CD14-positive monocyte (primary cell): ENCODE data around the gene LRRC43. TPM values are rescaled to one million over a fixed set of nuclear protein-coding genes. Genes with fewer than 3 reads are reported as not detected.
A peak's percentile ranks its signal among the peaks of the same experiment; 100 is the strongest.

Source experiments
- DNase-seq, 3 donors: peaks; one replicate each; pipeline ENCODE4 v3.0.0-alpha.2; 2011 to 2022
- H2AFZ ChIP-seq: 2 replicates; pipeline ENCODE4 v1.6.0; 2012; ENCODE audit warnings: mild to moderate bottlenecking, low read depth, low read length, inconsistent platforms; ENCODE audit not compliant: insufficient read depth, poor library complexity, severe bottlenecking
- H3K27ac ChIP-seq, 2 donors: 1 replicate in 1 of 2; 2 replicates in 1 of 2; pipeline ENCODE4 v1.5.1; 2012 to 2013; ENCODE audit warnings: low read length in 2 of 2, control low read depth in 1 of 2, inconsistent platforms in 1 of 2, low read depth in 1 of 2, mild to moderate bottlenecking in 1 of 2
- H3K27me3 ChIP-seq, 2 donors: one replicate each; pipeline versions ENCODE4 v1.6.0 to v1.6.1; 2011 to 2013; ENCODE audit warnings: low read length in 2 of 2; ENCODE audit not compliant: control insufficient read depth in 2 of 2, insufficient read depth in 2 of 2
- H3K36me3 ChIP-seq, 2 donors: replicated peaks in 1 of 2; 1 replicate in 1 of 2; 2 replicates in 1 of 2; pipeline versions ENCODE4 v1.5.1 to v1.6.1; 2012 to 2013; ENCODE audit warnings: low read length in 2 of 2, control low read depth in 1 of 2, inconsistent platforms in 1 of 2, mild to moderate bottlenecking in 1 of 2; ENCODE audit not compliant: insufficient read depth in 2 of 2, control insufficient read depth in 1 of 2
- H3K4me1 ChIP-seq, 2 donors: 1 replicate in 1 of 2; 2 replicates in 1 of 2; pipeline versions ENCODE4 v1.5.1 to v1.6.1; 2012 to 2013; ENCODE audit warnings: low read length in 2 of 2, control low read depth in 1 of 2, inconsistent platforms in 1 of 2, mild to moderate bottlenecking in 1 of 2, moderate library complexity in 1 of 2; ENCODE audit not compliant: insufficient read depth in 2 of 2, control insufficient read depth in 1 of 2
- H3K4me2 ChIP-seq: replicated peaks from 2 replicates; pipeline ENCODE3; 2012; ENCODE audit warnings: low read length, moderate library complexity, mild to moderate bottlenecking; ENCODE audit not compliant: poor library complexity, severe bottlenecking; ENCODE audit errors: extremely low read depth
- H3K4me3 ChIP-seq, 3 experiments: fragments of 200-600 bp in 1 of 3; sonication (generic) in 1 of 3; replicated peaks in 1 of 3; 1 replicate in 2 of 3; 2 replicates in 1 of 3; pipeline ENCODE4 v1.5.1; 2011 to 2013; ENCODE audit warnings: low read length in 3 of 3, mild to moderate bottlenecking in 3 of 3, control low read depth in 2 of 3, low read depth in 2 of 3, inconsistent platforms in 1 of 3, moderate library complexity in 1 of 3
- H3K79me2 ChIP-seq: 2 replicates; pipeline ENCODE4 v1.6.0; 2012; ENCODE audit warnings: mild to moderate bottlenecking, control low read depth, inconsistent platforms, low read length, moderate library complexity; ENCODE audit not compliant: insufficient read depth
- H3K9ac ChIP-seq: 2 replicates; pipeline ENCODE4 v1.6.0; 2017; ENCODE audit warnings: low read length, mild to moderate bottlenecking; ENCODE audit not compliant: insufficient read depth, poor library complexity, severe bottlenecking
- H3K9me3 ChIP-seq, 2 donors: replicated peaks in 1 of 2; 1 replicate in 1 of 2; 2 replicates in 1 of 2; pipeline versions ENCODE4 v1.5.1 to v1.6.1; 2012 to 2013; ENCODE audit warnings: low read length in 2 of 2, control low read depth in 1 of 2; ENCODE audit not compliant: control insufficient read depth in 1 of 2, insufficient read depth in 1 of 2
- H4K20me1 ChIP-seq: 2 replicates; pipeline ENCODE4 v1.6.0; 2012; ENCODE audit warnings: mild to moderate bottlenecking, low read length, control low read depth, moderate library complexity; ENCODE audit not compliant: insufficient read depth
- H3K27ac Mint-ChIP-seq, 7 donors: one replicate each; pipeline ENCODE4 v1.8.0; 2020; ENCODE audit warnings: mild to moderate bottlenecking in 7 of 7, mixed read lengths in 7 of 7, moderate library complexity in 6 of 7, inconsistent platforms in 2 of 7
- H3K27me3 Mint-ChIP-seq, 3 donors: one replicate each; pipeline ENCODE4 v1.8.0; 2021 to 2022; ENCODE audit warnings: low read depth in 3 of 3, mild to moderate bottlenecking in 3 of 3, mixed read lengths in 3 of 3, moderate library complexity in 3 of 3, inconsistent platforms in 1 of 3
- H3K36me3 Mint-ChIP-seq, 2 donors: one replicate each; pipeline ENCODE4 v1.8.0; 2020; ENCODE audit warnings: mixed read lengths in 2 of 2, inconsistent platforms in 1 of 2, mild to moderate bottlenecking in 1 of 2
- H3K4me1 Mint-ChIP-seq: one replicate; pipeline ENCODE4 v1.8.0; 2020; ENCODE audit warnings: mild to moderate bottlenecking, mixed read lengths
- H3K4me3 Mint-ChIP-seq, 2 donors: one replicate each; pipeline ENCODE4 v1.8.0; 2020; ENCODE audit warnings: mild to moderate bottlenecking in 2 of 2, mixed read lengths in 2 of 2, moderate library complexity in 1 of 2
- H3K9me3 Mint-ChIP-seq, 7 donors: one replicate each; pipeline ENCODE4 v1.8.0; 2020 to 2022; ENCODE audit warnings: mixed read lengths in 7 of 7, mild to moderate bottlenecking in 6 of 7, moderate library complexity in 6 of 7, inconsistent platforms in 2 of 7
- WGBS: methylation state at CpG from one replicate; pipeline ENCODE4 v1.1.5; 2013; ENCODE audit warnings: missing lambda C conversion rate; ENCODE audit not compliant: insufficient coverage; 5-methylcytosine and 5-hydroxymethylcytosine counted together
- intact Hi-C, 2 donors: fragments of 100-400 bp; cut with micrococcal nuclease; formaldehyde crosslinking; loops; one replicate each; pipeline versions ENCODE4 v1.15.0 to v1.15.1; 2023
- polyA plus RNA-seq, 3 donors: library from polyadenylated mRNA; depleted of rRNA in 1 of 3; unstranded in 2 of 3; stranded (reverse) in 1 of 3; fragments of 300-500 nt in 2 of 3; fragments of >200 nt in 1 of 3; fragmentation: Illumina TruSeq in 2 of 3; gene quantifications; 1 replicate in 2 of 3; 2 replicates in 1 of 3; pipeline ENCODE4 v1.2.3, GENCODE V29; 2012 to 2021
- TF ChIP-seq, protein P1 (sequence below): fragments of 200-600 bp; IDR thresholded peaks from one replicate; pipeline ENCODE4 v1.8.0; 2022; ENCODE audit warnings: antibody characterized with exemption, mild to moderate bottlenecking

Gene LRRC43
- polyA plus RNA-seq, 3 donors, result 0.19 TPM; not detected in 2

- DNase-seq, result no peak
- Mint-ChIP-seq H3K27ac (peak overlapping the region in 1 of 7 donors; percentile 40), H3K4me3 (peak overlapping the region in 1 of 2 donors; percentile 26), H3K36me3 (peaks cover 0 to 3% of the 10 kb centered on the region in 2 donors), H3K27me3 (peaks cover 18 to 32% (median 28%) of the 10 kb centered on the region in 3 donors), H3K9me3 (peaks cover 0 to 3% (median 0%) of the 10 kb centered on the region in 7 donors), H3K4me1 (peaks cover 24% of the 10 kb centered on the region)
- intact Hi-C loops, result no loop called here
- TF ChIP-seq, protein P1, sequence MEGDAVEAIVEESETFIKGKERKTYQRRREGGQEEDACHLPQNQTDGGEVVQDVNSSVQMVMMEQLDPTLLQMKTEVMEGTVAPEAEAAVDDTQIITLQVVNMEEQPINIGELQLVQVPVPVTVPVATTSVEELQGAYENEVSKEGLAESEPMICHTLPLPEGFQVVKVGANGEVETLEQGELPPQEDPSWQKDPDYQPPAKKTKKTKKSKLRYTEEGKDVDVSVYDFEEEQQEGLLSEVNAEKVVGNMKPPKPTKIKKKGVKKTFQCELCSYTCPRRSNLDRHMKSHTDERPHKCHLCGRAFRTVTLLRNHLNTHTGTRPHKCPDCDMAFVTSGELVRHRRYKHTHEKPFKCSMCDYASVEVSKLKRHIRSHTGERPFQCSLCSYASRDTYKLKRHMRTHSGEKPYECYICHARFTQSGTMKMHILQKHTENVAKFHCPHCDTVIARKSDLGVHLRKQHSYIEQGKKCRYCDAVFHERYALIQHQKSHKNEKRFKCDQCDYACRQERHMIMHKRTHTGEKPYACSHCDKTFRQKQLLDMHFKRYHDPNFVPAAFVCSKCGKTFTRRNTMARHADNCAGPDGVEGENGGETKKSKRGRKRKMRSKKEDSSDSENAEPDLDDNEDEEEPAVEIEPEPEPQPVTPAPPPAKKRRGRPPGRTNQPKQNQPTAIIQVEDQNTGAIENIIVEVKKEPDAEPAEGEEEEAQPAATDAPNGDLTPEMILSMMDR, result no peak
- H3K36me3 ChIP-seq, result no peaks in the 10 kb centered on the region
- peak overlapping the region; percentile 84 for H2AFZ ChIP-seq
- H3K9ac ChIP-seq, result no peak overlapping the region
- no peaks in the 10 kb centered on the region for H3K9me3 ChIP-seq
- no peaks in the 10 kb centered on the region for H3K79me2 ChIP-seq
- H3K4me2 ChIP-seq, result no peak overlapping the region
- no peak overlapping the region for H3K27ac ChIP-seq
- peaks cover 0 to 9% of the 10 kb centered on the region in 2 donors for H3K27me3 ChIP-seq
- 90% methylated on average over 2 of the region's 7 CpGs for WGBS
- no peaks in the 10 kb centered on the region for H4K20me1 ChIP-seq
- H3K4me3 ChIP-seq, result no peak overlapping the region
- H3K4me1 ChIP-seq, result peaks cover 18 to 19% of the 10 kb centered on the region in 2 donors
These were observed 2.2 kb downstream of the LRRC43 start for GRCh38 chr12:122185079-122185478.

DNA sequence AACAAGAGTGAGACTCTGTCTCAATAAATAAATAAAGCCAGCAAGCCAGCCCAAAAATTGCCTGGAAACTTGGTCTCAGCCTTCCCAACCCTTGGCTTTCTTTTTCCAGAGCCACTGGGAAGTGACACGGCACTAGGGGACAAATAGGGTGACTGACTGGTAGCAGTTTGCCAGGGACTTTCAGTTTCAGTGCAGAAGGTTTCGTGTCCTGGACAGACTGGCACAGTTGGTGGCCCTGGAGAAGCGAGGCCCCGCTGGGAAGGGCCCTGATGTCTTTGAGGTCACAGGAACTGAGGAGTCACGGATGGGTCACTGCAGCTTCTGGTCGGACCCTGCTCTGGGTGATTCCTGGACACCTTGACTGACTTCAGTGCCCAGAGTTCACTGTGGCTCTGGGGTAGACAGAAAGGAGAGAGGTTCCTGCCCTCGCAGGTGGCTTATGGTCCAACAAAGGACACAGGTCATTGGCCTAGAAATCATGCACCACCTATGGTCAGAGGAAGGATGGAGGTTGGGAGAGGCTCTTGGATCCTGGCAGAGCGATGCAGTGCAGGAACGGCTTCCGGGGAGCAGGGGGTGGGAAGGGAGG, 2.7 kb downstream of the LRRC43 start:
- WGBS, result 74% methylated on average over 7 of the region's 10 CpGs
- H3K27ac ChIP-seq, result no peak overlapping the region
- intact Hi-C loops, result no loop called here
- peaks cover 18 to 19% of the 10 kb centered on the region in 2 donors for H3K4me1 ChIP-seq
- peaks cover 17 to 32% (median 28%) of the 10 kb centered on the region in 3 donors for H3K27me3 Mint-ChIP-seq
- no peak overlapping the region for H3K9ac ChIP-seq
- no peaks in the 10 kb centered on the region for H4K20me1 ChIP-seq
- H3K4me3 Mint-ChIP-seq, result peak overlapping the region in 1 of 2 donors; percentile 26
- peaks cover 0 to 9% of the 10 kb centered on the region in 2 donors for H3K27me3 ChIP-seq
- H3K36me3 Mint-ChIP-seq, result peaks cover 0 to 3% of the 10 kb centered on the region in 2 donors
- H3K79me2 ChIP-seq, result no peaks in the 10 kb centered on the region
- peak overlapping the region; percentile 84 for H2AFZ ChIP-seq
- H3K4me3 ChIP-seq, result no peak overlapping the region
- H3K4me2 ChIP-seq, result no peak overlapping the region
- H3K9me3 Mint-ChIP-seq, result peaks cover 0 to 3% (median 0%) of the 10 kb centered on the region in 7 donors
- TF ChIP-seq, protein P1, result no peak
- H3K27ac Mint-ChIP-seq, result peak overlapping the region in 1 of 7 donors; percentile 40
- peaks cover 21% of the 10 kb centered on the region for H3K4me1 Mint-ChIP-seq
- no peak for DNase-seq
- no peaks in the 10 kb centered on the region for H3K36me3 ChIP-seq
- H3K9me3 ChIP-seq, result no peaks in the 10 kb centered on the region
